CD4-positive, alpha-beta memory T cell (primary cell): ENCODE measurements around the gene ZCWPW1. TPM values are rescaled to one million over a fixed set of nuclear protein-coding genes. Genes with fewer than 3 reads are reported as not detected.
"Not testable (repeated sequence)": the region's sequence is repeated elsewhere in the genome, so short reads cannot be mapped to it uniquely, and the experiment has no call there.

Source experiments
- CTCF ChIA-PET: fragments of 350-600 bp; sonication (Branson Sonifier 250); formaldehyde crosslinking; loops from one replicate; lab custom pipeline; 2021; ENCODE audit warnings: inconsistent platforms; ENCODE audit not compliant: partially characterized antibody; lab: Charles Lee
- POLR2A ChIA-PET: fragments of 350-600 bp; sonication (Branson Sonifier 250); formaldehyde crosslinking; loops from one replicate; lab custom pipeline; 2021; ENCODE audit not compliant: partially characterized antibody; lab: Charles Lee
- DNase-seq, 5 donors: peaks; one replicate each; pipeline versions ENCODE4 v3.0.0 to v3.0.0-alpha.2; 2020 to 2022; ENCODE audit warnings: mixed read lengths in 1 of 5
- H3K27ac ChIP-seq: one replicate; pipeline ENCODE4 v1.7.0; 2013; ENCODE audit warnings: low read depth, low read length
- H3K27me3 ChIP-seq: 2 replicates; pipeline ENCODE4 v1.7.0; 2013; ENCODE audit warnings: mild to moderate bottlenecking, low read length, moderate library complexity; ENCODE audit not compliant: insufficient read depth
- H3K36me3 ChIP-seq: 2 replicates; pipeline ENCODE4 v1.7.0; 2013; ENCODE audit warnings: mild to moderate bottlenecking, low read length, moderate library complexity; ENCODE audit not compliant: insufficient read depth
- H3K4me1 ChIP-seq: 2 replicates; pipeline ENCODE4 v1.7.0; 2013; ENCODE audit warnings: mild to moderate bottlenecking, low read length, moderate library complexity; ENCODE audit not compliant: insufficient read depth
- H3K4me3 ChIP-seq, 2 donors: one replicate each; pipeline ENCODE4 v1.7.0; 2013; ENCODE audit warnings: low read length in 2 of 2, mild to moderate bottlenecking in 1 of 2
- H3K9me3 ChIP-seq, 2 donors: one replicate each; pipeline ENCODE4 v1.7.0; 2013; ENCODE audit warnings: low read length in 2 of 2, control low read depth in 1 of 2; ENCODE audit not compliant: control insufficient read depth in 1 of 2
- H3K27ac Mint-ChIP-seq, 7 donors: one replicate each; pipeline ENCODE4 v1.8.0; 2020 to 2021; ENCODE audit warnings: mixed read lengths in 7 of 7, mild to moderate bottlenecking in 6 of 7, inconsistent platforms in 3 of 7, moderate library complexity in 3 of 7
- H3K27me3 Mint-ChIP-seq, 2 donors: one replicate each; pipeline ENCODE4 v1.8.0; 2020 to 2021; ENCODE audit warnings: mixed read lengths in 2 of 2
- H3K36me3 Mint-ChIP-seq, 2 donors: one replicate each; pipeline ENCODE4 v1.8.0; 2020 to 2021; ENCODE audit warnings: mixed read lengths in 2 of 2, inconsistent platforms in 1 of 2, mild to moderate bottlenecking in 1 of 2
- H3K4me1 Mint-ChIP-seq, 4 donors: one replicate each; pipeline ENCODE4 v1.8.0; 2020 to 2021; ENCODE audit warnings: mixed read lengths in 4 of 4, mild to moderate bottlenecking in 1 of 4
- H3K4me3 Mint-ChIP-seq, 8 donors: one replicate each; pipeline ENCODE4 v1.8.0; 2020 to 2021; ENCODE audit warnings: mixed read lengths in 8 of 8, mild to moderate bottlenecking in 7 of 8, moderate library complexity in 6 of 8, inconsistent platforms in 3 of 8
- H3K9me3 Mint-ChIP-seq, 8 donors: one replicate each; pipeline ENCODE4 v1.8.0; 2020 to 2021; ENCODE audit warnings: mixed read lengths in 8 of 8, mild to moderate bottlenecking in 5 of 8, inconsistent platforms in 3 of 8, moderate library complexity in 1 of 8
- intact Hi-C: fragments of 100-400 bp; cut with micrococcal nuclease; formaldehyde crosslinking; loops from one replicate; pipeline ENCODE4 v1.15.1; 2023
- polyA plus RNA-seq, 2 donors: library from polyadenylated mRNA; unstranded; fragments of 300-500 nt; fragmentation: Illumina TruSeq; gene quantifications; one replicate each; pipeline ENCODE4 v1.2.3, GENCODE V29; 2021
- total RNA-seq, 2 experiments: library from RNA; stranded (reverse); gene quantifications; one replicate each; pipeline ENCODE4 v1.2.3, GENCODE V29; 2021

Gene ZCWPW1
- total and polyA plus RNA-seq, 4 experiments from 2014 or later = 5.0 to 12.4 (median 8.1) TPM

GRCh38 chr7:100444311-100445278, 16.1 kb upstream of the ZCWPW1 start:
- Mint-ChIP-seq H3K4me3 (no peak overlapping the region), H3K27ac (peak overlapping the region in 4 of 7 donors; percentile 46 to 52 (median 48)), H3K27me3 (no peaks in the 10 kb centered on the region), H3K4me1 (peaks cover 1 to 16% (median 5%) of the 10 kb centered on the region in 4 donors), H3K36me3 (no peaks in the 10 kb centered on the region), H3K9me3 (no peaks in the 10 kb centered on the region)
- no peak overlapping the region for H3K4me3 ChIP-seq
- H3K27ac ChIP-seq = no peak overlapping the region
- ChIA-PET CTCF (interaction anchor here (1.2 to 1.4 kb wide), 3 partner anchors 21 to 37 kb away, joined by 3 to 4 read pairs (median 3); no protein-coding TSS in a partner anchor), POLR2A (interaction anchor here (1.4 to 5.1 kb wide), 3 partner anchors 8 to 16 kb away, joined by 5 to 26 read pairs (median 11); partner anchors contain the start of genes MEPCE, PPP1R35 and ZCWPW1)
- intact Hi-C loops = no loop called here
- no peaks in the 10 kb centered on the region for H3K27me3 ChIP-seq
- H3K4me1 ChIP-seq = peaks cover 13% of the 10 kb centered on the region
- H3K9me3 ChIP-seq = no peaks in the 10 kb centered on the region
- DNase-seq = no peak
- H3K36me3 ChIP-seq = no peaks in the 10 kb centered on the region

- peak overlapping the region in 1 of 8 donors; percentile 45 for H3K4me3 Mint-ChIP-seq
- ChIA-PET CTCF (interaction anchor here (1.2 to 1.5 kb wide), 3 partner anchors 8 to 36 kb away, joined by 3 to 4 read pairs (median 4); no protein-coding TSS in a partner anchor), POLR2A (interaction anchor here (1.4 to 5.1 kb wide), 2 partner anchors 12 to 14 kb away, joined by 5 to 26 read pairs; partner anchors contain the start of genes MEPCE and ZCWPW1)
- intact Hi-C loops = no loop called here
- H3K27ac ChIP-seq = no peak overlapping the region
- H3K9me3 ChIP-seq = no peaks in the 10 kb centered on the region
- peaks cover 1 to 16% (median 5%) of the 10 kb centered on the region in 4 donors for H3K4me1 Mint-ChIP-seq
- no peak for DNase-seq
- no peak overlapping the region for H3K4me3 ChIP-seq
- no peaks in the 10 kb centered on the region for H3K27me3 Mint-ChIP-seq
- no peaks in the 10 kb centered on the region for H3K36me3 ChIP-seq
- H3K4me1 ChIP-seq = peaks cover 13% of the 10 kb centered on the region
- peak overlapping the region in 3 of 7 donors; percentile 5 to 69 (median 65) for H3K27ac Mint-ChIP-seq
- no peaks in the 10 kb centered on the region for H3K27me3 ChIP-seq
- no peaks in the 10 kb centered on the region for H3K9me3 Mint-ChIP-seq
- no peaks in the 10 kb centered on the region for H3K36me3 Mint-ChIP-seq
Observed at GRCh38 chr7:100443096-100443840, 14.8 kb upstream of the ZCWPW1 start.

GRCh38 chr7:100441641-100442535, 13.4 kb upstream of the ZCWPW1 start:
- intact Hi-C loops = no loop called here
- POLR2A ChIA-PET = interaction anchor here (0.6 to 5.1 kb wide), 2 partner anchors 13 to 72 kb away, joined by 3 to 26 read pairs; partner anchors contain the start of genes MEPCE and ZCWPW1
- no peaks in the 10 kb centered on the region for H3K9me3 Mint-ChIP-seq

GRCh38 chr7:100439244-100439643, 10.7 kb upstream of the ZCWPW1 start:
- H3K27me3 Mint-ChIP-seq, H3K4me3 ChIP-seq, H3K9me3 ChIP-seq, CTCF ChIA-PET, H3K4me3 Mint-ChIP-seq, DNase-seq, H3K36me3 ChIP-seq, H3K27ac ChIP-seq, H3K27me3 ChIP-seq, H3K9me3 Mint-ChIP-seq, intact Hi-C loops: not testable (repeated sequence)
- peaks cover 19% of the 10 kb centered on the region for H3K4me1 ChIP-seq
- peak overlapping the region in 1 of 7 donors; percentile 27 for H3K27ac Mint-ChIP-seq
- H3K36me3 Mint-ChIP-seq = peaks cover 5 to 16% of the 10 kb centered on the region in 2 donors
- POLR2A ChIA-PET = interaction anchor here (1.3 to 7.0 kb wide), 3 partner anchors 10 to 145 kb away, joined by 4 to 74 read pairs (median 60); partner anchors contain the start of genes FBXO24, LRCH4, MEPCE and ZCWPW1
- peaks cover 9 to 24% (median 14%) of the 10 kb centered on the region in 4 donors for H3K4me1 Mint-ChIP-seq

More at GRCh38 chr7:100441641-100442535, 13.4 kb upstream of the ZCWPW1 start:
- H3K4me3 Mint-ChIP-seq = no peak overlapping the region
- H3K4me1 ChIP-seq = peaks cover 16% of the 10 kb centered on the region
- CTCF ChIA-PET = interaction anchor here (0.7 to 1.5 kb wide), 2 partner anchors 10 to 13 kb away, joined by 3 to 4 read pairs; no protein-coding TSS in a partner anchor
- H3K27ac ChIP-seq = no peak overlapping the region
- peak overlapping the region in 1 of 7 donors; percentile 5 for H3K27ac Mint-ChIP-seq
- H3K27me3 ChIP-seq = no peaks in the 10 kb centered on the region
- H3K36me3 Mint-ChIP-seq = no peaks in the 10 kb centered on the region
- H3K36me3 ChIP-seq = no peaks in the 10 kb centered on the region
- H3K4me1 Mint-ChIP-seq = peaks cover 1 to 20% (median 5%) of the 10 kb centered on the region in 4 donors
- no peak for DNase-seq
- H3K4me3 ChIP-seq = no peak overlapping the region
- no peaks in the 10 kb centered on the region for H3K9me3 ChIP-seq
- H3K27me3 Mint-ChIP-seq = no peaks in the 10 kb centered on the region

GRCh38 chr7:100438731-100439130, 10.2 kb upstream of the ZCWPW1 start:
- peaks cover 23% of the 10 kb centered on the region for H3K4me1 ChIP-seq
- H3K27ac Mint-ChIP-seq, H3K27me3 ChIP-seq, CTCF ChIA-PET, H3K9me3 ChIP-seq, H3K27ac ChIP-seq, H3K9me3 Mint-ChIP-seq, H3K4me3 ChIP-seq, H3K4me3 Mint-ChIP-seq, DNase-seq, intact Hi-C loops, H3K27me3 Mint-ChIP-seq: not testable (repeated sequence)
- POLR2A ChIA-PET = interaction anchor here (1.3 to 7.0 kb wide), 3 partner anchors 10 to 146 kb away, joined by 4 to 74 read pairs (median 60); partner anchors contain the start of genes FBXO24, LRCH4, MEPCE and ZCWPW1
- Mint-ChIP-seq H3K4me1 (peaks cover 12 to 28% (median 18%) of the 10 kb centered on the region in 4 donors), H3K36me3 (peaks cover 10 to 21% of the 10 kb centered on the region in 2 donors)
- peaks cover 13% of the 10 kb centered on the region for H3K36me3 ChIP-seq

GRCh38 chr7:100438172-100438571, 9.7 kb upstream of the ZCWPW1 start:
- Mint-ChIP-seq H3K4me1 (peaks cover 15 to 30% (median 22%) of the 10 kb centered on the region in 4 donors), H3K27ac (peak overlapping the region in 3 of 7 donors; percentile 48 to 82 (median 64)), H3K27me3 (no peaks in the 10 kb centered on the region), H3K36me3 (peaks cover 12 to 27% of the 10 kb centered on the region in 2 donors), H3K4me3 (peak overlapping the region in 2 of 8 donors; percentile 6 to 26), H3K9me3 (peaks cover 0 to 1% (median 0%) of the 10 kb centered on the region in 8 donors)
- H3K4me1 ChIP-seq = peaks cover 27% of the 10 kb centered on the region
- peaks cover 17% of the 10 kb centered on the region for H3K36me3 ChIP-seq
- CTCF ChIA-PET = interaction anchor here (0.7 to 1.2 kb wide), 4 partner anchors 15 to 206 kb away, joined by 3 to 5 read pairs (median 3); no protein-coding TSS in a partner anchor
- H3K4me3 ChIP-seq = no peak overlapping the region
- H3K27me3 ChIP-seq = no peaks in the 10 kb centered on the region
- H3K27ac ChIP-seq = no peak overlapping the region
- no peaks in the 10 kb centered on the region for H3K9me3 ChIP-seq
- intact Hi-C loops = no loop called here
- POLR2A ChIA-PET = interaction anchor here (1.3 to 7.0 kb wide), 4 partner anchors 9 to 146 kb away, joined by 4 to 74 read pairs (median 34); partner anchors contain the start of genes FBXO24, LRCH4, MEPCE and ZCWPW1
- no peak for DNase-seq
